ENCODE measurements around the gene NNAT.
"Not testable (repeated sequence)": the region's sequence is repeated elsewhere in the genome, so short reads cannot be mapped to it uniquely, and the experiment has no call there.

NNAT gene

GRCh38 chr20:37535443-37536132 lies 14.5 kb downstream of the NNAT start:
- Histone ChIP-seq H3K4me3 (ENCODE audit: low read depth in 1 of 2, low read length in 2 of 2) (no peak overlapping the region), H3K27ac (ENCODE audit: low read length) (no peak overlapping the region), H3K36me3 (ENCODE audit: control insufficient read depth in 1 of 2, insufficient read depth in 2 of 2, low read length in 2 of 2) (no peaks in the 10 kb centered on the region), H3K9me3 (ENCODE audit: control insufficient read depth in 1 of 2, low read length in 2 of 2) (no peaks in the 10 kb centered on the region), H3K27me3 (ENCODE audit: low read depth, low read length) (no peaks in the 10 kb centered on the region), H3K4me1 (ENCODE audit: control insufficient read depth in 1 of 2, insufficient read depth in 2 of 2, low read length in 2 of 2) (no peaks in the 10 kb centered on the region)

- H3K27me3 ChIP-seq (ENCODE audit: low read depth, low read length): no peaks in the 10 kb centered on the region
- H3K36me3 ChIP-seq (ENCODE audit: control insufficient read depth in 1 of 2, insufficient read depth in 2 of 2, low read length in 2 of 2): no peaks in the 10 kb centered on the region
- no peaks in the 10 kb centered on the region for H3K4me1 ChIP-seq (ENCODE audit: control insufficient read depth in 1 of 2, insufficient read depth in 2 of 2, low read length in 2 of 2)
- no peak overlapping the region for H3K4me3 ChIP-seq (ENCODE audit: low read depth in 1 of 2, low read length in 2 of 2)
- no peaks in the 10 kb centered on the region for H3K9me3 ChIP-seq (ENCODE audit: control insufficient read depth in 1 of 2, low read length in 2 of 2)
- H3K27ac ChIP-seq (ENCODE audit: low read length): no peak overlapping the region
Observed at GRCh38 chr20:37537505-37537904, 16.5 kb downstream of the NNAT start.

- Histone ChIP-seq H3K36me3 (ENCODE audit: control insufficient read depth in 1 of 2, insufficient read depth in 2 of 2, low read length in 2 of 2) (no peaks in the 10 kb centered on the region), H3K9me3 (ENCODE audit: control insufficient read depth in 1 of 2, low read length in 2 of 2) (no peaks in the 10 kb centered on the region), H3K4me3 (ENCODE audit: low read depth in 1 of 2, low read length in 2 of 2) (no peak overlapping the region), H3K4me1 (ENCODE audit: control insufficient read depth in 1 of 2, insufficient read depth in 2 of 2, low read length in 2 of 2) (no peaks in the 10 kb centered on the region), H3K27me3 (ENCODE audit: low read depth, low read length) (no peaks in the 10 kb centered on the region), H3K27ac (ENCODE audit: low read length) (no peak overlapping the region)
Observed at GRCh38 chr20:37538003-37538402, 17.0 kb downstream of the NNAT start.

- Histone ChIP-seq H3K4me3 (ENCODE audit: low read depth in 1 of 2, low read length in 2 of 2) (no peak overlapping the region), H3K27me3 (ENCODE audit: low read depth, low read length) (no peaks in the 10 kb centered on the region), H3K9me3 (ENCODE audit: control insufficient read depth in 1 of 2, low read length in 2 of 2) (no peaks in the 10 kb centered on the region), H3K36me3 (ENCODE audit: control insufficient read depth in 1 of 2, insufficient read depth in 2 of 2, low read length in 2 of 2) (no peaks in the 10 kb centered on the region), H3K27ac (ENCODE audit: low read length) (no peak overlapping the region), H3K4me1 (ENCODE audit: control insufficient read depth in 1 of 2, insufficient read depth in 2 of 2, low read length in 2 of 2) (no peaks in the 10 kb centered on the region)
Observed at GRCh38 chr20:37539424-37539823, 18.4 kb downstream of the NNAT start.

- Histone ChIP-seq H3K36me3 (ENCODE audit: control insufficient read depth in 1 of 2, insufficient read depth in 2 of 2, low read length in 2 of 2) (no peaks in the 10 kb centered on the region), H3K4me3 (ENCODE audit: low read depth in 1 of 2, low read length in 2 of 2) (no peak overlapping the region), H3K4me1 (ENCODE audit: control insufficient read depth in 1 of 2, insufficient read depth in 2 of 2, low read length in 2 of 2) (no peaks in the 10 kb centered on the region), H3K27me3 (ENCODE audit: low read depth, low read length) (no peaks in the 10 kb centered on the region), H3K9me3 (ENCODE audit: control insufficient read depth in 1 of 2, low read length in 2 of 2) (no peaks in the 10 kb centered on the region), H3K27ac (ENCODE audit: low read length) (no peak overlapping the region)
Observed at GRCh38 chr20:37540001-37540400, 19.0 kb downstream of the NNAT start.

- not testable (repeated sequence) for H3K9me3 ChIP-seq (ENCODE audit: control insufficient read depth in 1 of 2, low read length in 2 of 2); H3K36me3 ChIP-seq (ENCODE audit: control insufficient read depth in 1 of 2, insufficient read depth in 2 of 2, low read length in 2 of 2); H3K27me3 ChIP-seq (ENCODE audit: low read depth, low read length); H3K4me3 ChIP-seq (ENCODE audit: low read depth in 1 of 2, low read length in 2 of 2); H3K4me1 ChIP-seq (ENCODE audit: control insufficient read depth in 1 of 2, insufficient read depth in 2 of 2, low read length in 2 of 2); H3K27ac ChIP-seq (ENCODE audit: low read length)
Observed at GRCh38 chr20:37540838-37541237, 19.8 kb downstream of the NNAT start.

- Histone ChIP-seq H3K27ac (ENCODE audit: low read length) (no peak overlapping the region), H3K4me1 (ENCODE audit: control insufficient read depth in 1 of 2, insufficient read depth in 2 of 2, low read length in 2 of 2) (no peaks in the 10 kb centered on the region), H3K36me3 (ENCODE audit: control insufficient read depth in 1 of 2, insufficient read depth in 2 of 2, low read length in 2 of 2) (no peaks in the 10 kb centered on the region), H3K4me3 (ENCODE audit: low read depth in 1 of 2, low read length in 2 of 2) (no peak overlapping the region), H3K27me3 (ENCODE audit: low read depth, low read length) (no peaks in the 10 kb centered on the region), H3K9me3 (ENCODE audit: control insufficient read depth in 1 of 2, low read length in 2 of 2) (no peaks in the 10 kb centered on the region)
Observed at GRCh38 chr20:37541326-37541725, 20.3 kb downstream of the NNAT start.

GRCh38 chr20:37542281-37542680 lies 21.2 kb downstream of the NNAT start:
- Histone ChIP-seq H3K4me3 (ENCODE audit: low read depth in 1 of 2, low read length in 2 of 2) (no peak overlapping the region), H3K9me3 (ENCODE audit: control insufficient read depth in 1 of 2, low read length in 2 of 2) (no peaks in the 10 kb centered on the region), H3K27ac (ENCODE audit: low read length) (no peak overlapping the region), H3K36me3 (ENCODE audit: control insufficient read depth in 1 of 2, insufficient read depth in 2 of 2, low read length in 2 of 2) (no peaks in the 10 kb centered on the region), H3K4me1 (ENCODE audit: control insufficient read depth in 1 of 2, insufficient read depth in 2 of 2, low read length in 2 of 2) (no peaks in the 10 kb centered on the region), H3K27me3 (ENCODE audit: low read depth, low read length) (no peaks in the 10 kb centered on the region)

- Histone ChIP-seq H3K27me3 (ENCODE audit: low read depth, low read length) (no peaks in the 10 kb centered on the region), H3K4me1 (ENCODE audit: control insufficient read depth in 1 of 2, insufficient read depth in 2 of 2, low read length in 2 of 2) (no peaks in the 10 kb centered on the region), H3K4me3 (ENCODE audit: low read depth in 1 of 2, low read length in 2 of 2) (no peak overlapping the region), H3K27ac (ENCODE audit: low read length) (no peak overlapping the region), H3K9me3 (ENCODE audit: control insufficient read depth in 1 of 2, low read length in 2 of 2) (no peaks in the 10 kb centered on the region), H3K36me3 (ENCODE audit: control insufficient read depth in 1 of 2, insufficient read depth in 2 of 2, low read length in 2 of 2) (no peaks in the 10 kb centered on the region)
Observed at GRCh38 chr20:37543828-37544227, 22.8 kb downstream of the NNAT start.

GRCh38 chr20:37544386-37544785 lies 23.3 kb downstream of the NNAT start:
- H3K9me3 ChIP-seq (ENCODE audit: control insufficient read depth in 1 of 2, low read length in 2 of 2): no peaks in the 10 kb centered on the region
- H3K36me3 ChIP-seq (ENCODE audit: control insufficient read depth in 1 of 2, insufficient read depth in 2 of 2, low read length in 2 of 2): no peaks in the 10 kb centered on the region
- H3K27ac ChIP-seq (ENCODE audit: low read length): no peak overlapping the region

GRCh38 chr20:37545516-37545915 lies 24.5 kb downstream of the NNAT start:
- H3K27me3 ChIP-seq (ENCODE audit: low read depth, low read length): no peaks in the 10 kb centered on the region
- H3K36me3 ChIP-seq (ENCODE audit: control insufficient read depth in 1 of 2, insufficient read depth in 2 of 2, low read length in 2 of 2): no peaks in the 10 kb centered on the region
- no peaks in the 10 kb centered on the region for H3K9me3 ChIP-seq (ENCODE audit: control insufficient read depth in 1 of 2, low read length in 2 of 2)
- no peak overlapping the region for H3K4me3 ChIP-seq (ENCODE audit: low read depth in 1 of 2, low read length in 2 of 2)
- no peak overlapping the region for H3K27ac ChIP-seq (ENCODE audit: low read length)
- H3K4me1 ChIP-seq (ENCODE audit: control insufficient read depth in 1 of 2, insufficient read depth in 2 of 2, low read length in 2 of 2): no peaks in the 10 kb centered on the region

More at GRCh38 chr20:37544386-37544785, 23.3 kb downstream of the NNAT start:
- Histone ChIP-seq H3K4me3 (ENCODE audit: low read depth in 1 of 2, low read length in 2 of 2) (no peak overlapping the region), H3K4me1 (ENCODE audit: control insufficient read depth in 1 of 2, insufficient read depth in 2 of 2, low read length in 2 of 2) (no peaks in the 10 kb centered on the region), H3K27me3 (ENCODE audit: low read depth, low read length) (no peaks in the 10 kb centered on the region)

- no peak overlapping the region for H3K4me3 ChIP-seq (ENCODE audit: low read depth in 1 of 2, low read length in 2 of 2)
- H3K27ac ChIP-seq (ENCODE audit: low read length): no peak overlapping the region
Observed at GRCh38 chr20:37547912-37548311, 26.9 kb downstream of the NNAT start.

More at GRCh38 chr20:37547912-37548311, 26.9 kb downstream of the NNAT start:
- Histone ChIP-seq H3K4me1 (ENCODE audit: control insufficient read depth in 1 of 2, insufficient read depth in 2 of 2, low read length in 2 of 2) (no peaks in the 10 kb centered on the region), H3K36me3 (ENCODE audit: control insufficient read depth in 1 of 2, insufficient read depth in 2 of 2, low read length in 2 of 2) (no peaks in the 10 kb centered on the region), H3K9me3 (ENCODE audit: control insufficient read depth in 1 of 2, low read length in 2 of 2) (no peaks in the 10 kb centered on the region), H3K27me3 (ENCODE audit: low read depth, low read length) (no peaks in the 10 kb centered on the region)

Measured in muscle layer of duodenum (tissue), 2 donors.